ENCODE results near the gene LRRC39. TPM values are rescaled to one million over a fixed set of nuclear protein-coding genes. Genes with fewer than 3 reads are reported as not detected.

Gene LRRC39
- total and polyA plus RNA-seq, 9 donors, result 0.18 to 1.9 (median 0.60) TPM

GRCh38 chr1:100198596-100198995 is 20.5 kb upstream of the LRRC39 start:
- no peaks in the 10 kb centered on the region for H3K4me1 ChIP-seq (ENCODE audit: insufficient read depth)
- H3K27me3 ChIP-seq, result no peaks in the 10 kb centered on the region
- no peaks in the 10 kb centered on the region for H3K36me3 ChIP-seq
- intact Hi-C loops (cut with DNase I), result no loop called here
- no peak overlapping the region for H3K27ac ChIP-seq
- WGBS, 3 donors, result 91 to 95% (median 93%) methylated on average over 1 of the region's 1 CpG
- no peak for TF ChIP-seq EP300 (IDR thresholded peaks at IDR 0.05)
- H3K4me3 ChIP-seq, result no peak overlapping the region
- H3K9me3 ChIP-seq, result no peaks in the 10 kb centered on the region
- no peak for DNase-seq

GRCh38 chr1:100188617-100189016 is 10.6 kb upstream of the LRRC39 start:
- H3K9me3 ChIP-seq, result no peaks in the 10 kb centered on the region
- H3K27ac ChIP-seq, result no peak overlapping the region
- TF ChIP-seq EP300 (IDR thresholded peaks at IDR 0.05), result no peak
- intact Hi-C loops (cut with DNase I), result no loop called here
- DNase-seq, result no peak
- 7 to 13% (median 9%) methylated on average over 3 of the region's 3 CpGs for WGBS, 3 donors
- peaks cover 1% of the 10 kb centered on the region for H3K4me1 ChIP-seq (ENCODE audit: insufficient read depth)
- no peaks in the 10 kb centered on the region for H3K36me3 ChIP-seq
- H3K27me3 ChIP-seq, result no peaks in the 10 kb centered on the region
- H3K4me3 ChIP-seq, result no peak overlapping the region

DNA sequence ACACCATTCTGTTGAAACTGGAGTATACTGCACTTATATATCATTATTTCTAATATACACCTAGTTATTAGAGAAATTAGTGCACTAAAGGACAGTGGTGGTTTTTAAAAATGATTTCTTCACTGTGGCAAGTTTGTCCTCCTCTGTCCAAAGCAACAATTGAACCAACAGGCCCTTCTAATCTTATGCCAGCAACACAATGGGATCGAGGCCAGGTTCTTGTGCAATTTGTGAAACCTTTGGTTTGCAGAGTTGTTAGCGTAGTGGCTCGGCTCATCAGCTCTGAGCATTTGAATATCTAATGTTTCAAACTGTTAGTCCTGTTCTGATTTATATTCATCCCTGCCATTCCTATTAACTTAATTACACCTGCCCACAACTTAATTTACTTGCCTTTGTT is 9.9 kb upstream of the LRRC39 start:
- DNase-seq, result peak in 3 of 5 donors; percentile 42 to 56 (median 52)
- TF ChIP-seq CTCF (IDR thresholded peaks at IDR 0.05), result no peak
- TF ChIP-seq POLR2A (IDR thresholded peaks at IDR 0.05), result no peak
- TF ChIP-seq EP300 (IDR thresholded peaks at IDR 0.05), result no peak
- no peaks in the 10 kb centered on the region for H3K36me3 ChIP-seq
- WGBS, 3 donors, result 60 to 72% (median 60%) methylated on average over 3 of the region's 3 CpGs
- intact Hi-C loops (cut with DNase I), result no loop called here
- no peaks in the 10 kb centered on the region for H3K9me3 ChIP-seq
- H3K27ac ChIP-seq, result no peak overlapping the region
- H3K27me3 ChIP-seq, result no peaks in the 10 kb centered on the region
- no peak overlapping the region for H3K4me3 ChIP-seq
- peaks cover 1% of the 10 kb centered on the region for H3K4me1 ChIP-seq (ENCODE audit: insufficient read depth)

DNA sequence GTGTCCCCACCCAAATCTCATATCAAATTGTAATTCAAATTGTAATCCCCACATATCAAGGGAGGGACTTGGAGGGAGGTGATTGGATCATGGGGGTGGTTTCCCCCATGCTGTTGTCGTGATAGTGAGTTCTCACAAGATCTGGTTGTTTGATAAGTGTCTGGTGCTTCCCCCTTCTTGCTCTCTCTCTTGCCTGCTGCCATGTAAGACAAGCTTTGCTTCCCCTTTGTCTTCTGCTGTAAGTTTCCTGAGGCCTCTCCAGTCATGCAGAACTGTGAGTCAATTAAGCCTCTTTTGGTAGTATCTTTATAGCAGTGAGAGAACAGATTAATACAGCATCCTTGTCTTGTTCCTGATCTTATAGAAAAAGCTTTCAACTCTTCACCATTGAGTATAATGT is 6.5 kb upstream of the LRRC39 start:
- no peaks in the 10 kb centered on the region for H3K36me3 ChIP-seq
- H3K27ac ChIP-seq, result no peak overlapping the region
- no peaks in the 10 kb centered on the region for H3K27me3 ChIP-seq
- 48 to 61% (median 50%) methylated on average over 1 of the region's 1 CpG for WGBS, 3 donors
- no peak for DNase-seq
- no peaks in the 10 kb centered on the region for H3K9me3 ChIP-seq
- intact Hi-C loops (cut with DNase I), result no loop called here
- TF ChIP-seq POLR2A (IDR thresholded peaks at IDR 0.05) (no peak), CTCF (IDR thresholded peaks at IDR 0.05) (no peak), EP300 (IDR thresholded peaks at IDR 0.05) (no peak)
- H3K4me1 ChIP-seq (ENCODE audit: insufficient read depth), result peaks cover 1% of the 10 kb centered on the region
- no peak overlapping the region for H3K4me3 ChIP-seq

DNA sequence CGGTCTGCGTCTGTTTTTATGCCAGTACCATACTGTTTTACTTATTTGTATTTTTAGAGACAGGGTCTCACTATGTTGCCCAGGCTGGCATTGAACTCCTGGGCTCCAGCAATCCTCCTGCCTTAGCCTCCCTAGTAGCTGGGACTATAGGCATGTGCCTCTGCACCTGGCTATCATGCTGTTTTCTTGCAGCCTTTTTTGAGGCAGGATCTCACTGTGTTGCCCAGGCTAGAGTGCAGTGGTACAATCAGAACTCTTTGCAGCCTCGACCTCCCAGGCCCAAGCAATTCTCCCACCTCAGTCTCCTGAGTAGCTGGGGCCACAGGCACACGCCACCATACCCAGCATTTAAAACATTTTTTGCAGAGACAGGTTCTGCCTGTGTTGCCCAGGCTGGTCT is 5.3 kb upstream of the LRRC39 start:
- Histone ChIP-seq H3K4me3 (no peak overlapping the region), H3K36me3 (no peaks in the 10 kb centered on the region), H3K4me1 (ENCODE audit: insufficient read depth) (no peaks in the 10 kb centered on the region), H3K9me3 (no peaks in the 10 kb centered on the region), H3K27me3 (no peaks in the 10 kb centered on the region), H3K27ac (no peak overlapping the region)
- intact Hi-C loops (cut with DNase I), result no loop called here
- WGBS, 3 donors, result 91 to 98% (median 98%) methylated on average over 4 of the region's 4 CpGs
- no peak for DNase-seq
- TF ChIP-seq CTCF (IDR thresholded peaks at IDR 0.05), result no peak
- no peak for TF ChIP-seq POLR2A (IDR thresholded peaks at IDR 0.05)
- TF ChIP-seq EP300 (IDR thresholded peaks at IDR 0.05), result no peak
